A673 (cell line): Measurements from ENCODE around the gene JOSD2. TPM values are rescaled to one million over a fixed set of nuclear protein-coding genes. Genes with fewer than 3 reads are reported as not detected.

ENCODE experiments used
- BruUV-seq: library from RNA; stranded (reverse); fragments of 400-500 nt; replicated peaks from 2 replicates; lab custom pipeline; 2021; lab: Mats Ljungman, UMichigan
- CTCF ChIA-PET: fragments of 300-600 bp; sonication (Branson Sonifier 250); formaldehyde crosslinking; loops from one replicate; lab custom pipeline; 2022; ENCODE audit warnings: antibody characterized with exemption; lab: Charles Lee
- POLR2A ChIA-PET: fragments of 300-600 bp; sonication (Branson Sonifier 250); formaldehyde crosslinking; loops from one replicate; lab custom pipeline; 2022; ENCODE audit warnings: antibody characterized with exemption; ENCODE audit not compliant: low non-redundant PET; lab: Charles Lee
- DNase-seq: peaks from one replicate; pipeline ENCODE4 v3.0.0-alpha.2; 2015; ENCODE audit warnings: low spot score
- H3K27ac ChIP-seq: fragments of 200-600 bp; sonication (generic); 2 replicates; pipeline ENCODE4 v1.5.1; 2016; ENCODE audit warnings: mixed run types, low read depth, mild to moderate bottlenecking, mixed read lengths, antibody characterized with exemption, low read length; ENCODE audit not compliant: poor library complexity, severe bottlenecking
- H3K27me3 ChIP-seq: fragments of 200-600 bp; sonication (generic); replicated peaks from 2 replicates; pipeline ENCODE4 v1.6.1; 2017; ENCODE audit warnings: mixed run types, low read depth, mild to moderate bottlenecking, mixed read lengths, antibody characterized with exemption, low read length; ENCODE audit not compliant: insufficient read depth, poor library complexity
- H3K36me3 ChIP-seq: fragments of 200-600 bp; sonication (generic); 2 replicates; pipeline ENCODE4 v1.6.1; 2016; ENCODE audit warnings: mixed run types, mild to moderate bottlenecking, mixed read lengths, antibody characterized with exemption, low read length; ENCODE audit not compliant: insufficient read depth, poor library complexity, severe bottlenecking
- H3K4me1 ChIP-seq: fragments of 200-600 bp; sonication (generic); 2 replicates; pipeline ENCODE4 v1.6.1; 2017; ENCODE audit warnings: mixed run types, mild to moderate bottlenecking, mixed read lengths, antibody characterized with exemption, low read length; ENCODE audit not compliant: insufficient read depth, poor library complexity, severe bottlenecking
- H3K4me3 ChIP-seq: fragments of 200-600 bp; sonication (generic); 2 replicates; pipeline ENCODE4 v1.5.1; 2016; ENCODE audit warnings: low read depth, mixed run types, mild to moderate bottlenecking, mixed read lengths, low read length; ENCODE audit not compliant: poor library complexity, severe bottlenecking
- H3K9me3 ChIP-seq: fragments of 200-600 bp; sonication (generic); 2 replicates; pipeline ENCODE4 v1.6.1; 2016; ENCODE audit warnings: mixed run types, low read depth, mild to moderate bottlenecking, mixed read lengths, antibody characterized with exemption, low read length; ENCODE audit not compliant: poor library complexity, severe bottlenecking
- EZH2 ChIP-seq: fragments of 200-600 bp; sonication (generic); IDR thresholded peaks from 2 replicates; pipeline ENCODE4 v1.6.1; 2017; ENCODE audit warnings: borderline replicate concordance, low read depth, mild to moderate bottlenecking, mixed read lengths, antibody characterized with exemption, low read length; ENCODE audit not compliant: poor library complexity, severe bottlenecking
- intact Hi-C: fragments of 100-400 bp; cut with micrococcal nuclease; formaldehyde crosslinking; loops from one replicate; pipeline ENCODE4 v1.10.0; 2022; ENCODE audit not compliant: unreplicated experiment
- total RNA-seq: library from RNA; stranded (reverse); gene quantifications from 2 replicates; pipeline ENCODE4 v1.2.3, GENCODE V29; 2021
- TF ChIP-seq, protein P1 (sequence below): fragments of 300-800, 200-600 bp; sonication (generic); conservative IDR thresholded peaks from 2 replicates; pipeline ENCODE4 v1.5.1; 2017; ENCODE audit warnings: low read depth, mild to moderate bottlenecking, antibody characterized with exemption, low read length, moderate library complexity, mixed read lengths

JOSD2 gene
- total RNA-seq, 1 experiment from 2014 or later: 26.8 TPM

DNA sequence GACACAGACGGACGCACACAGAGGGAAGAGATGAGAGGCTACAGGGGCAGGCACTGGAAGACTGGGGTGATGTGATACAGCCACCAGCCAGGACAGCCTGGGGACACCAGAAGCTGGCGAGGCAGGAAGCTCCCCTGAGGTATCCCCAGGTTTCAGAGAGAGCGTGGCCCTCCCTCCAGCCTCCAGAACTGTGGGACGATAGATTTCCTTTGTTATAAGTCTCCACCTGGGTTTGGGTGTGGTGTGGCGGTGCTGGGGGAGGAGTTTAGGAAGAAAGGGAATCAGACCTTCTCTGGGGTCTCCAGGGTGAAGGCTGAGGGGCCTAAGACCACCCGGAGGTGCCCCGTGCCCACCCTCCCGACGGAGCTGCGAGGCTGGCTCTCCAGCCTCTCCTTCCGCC lies 5.5 kb upstream of the JOSD2 start:
- no peak overlapping the region for H3K4me3 ChIP-seq
- ChIA-PET CTCF (no interaction called here), POLR2A (no interaction called here)
- H3K9me3 ChIP-seq: no peaks in the 10 kb centered on the region
- H3K27ac ChIP-seq: no peak overlapping the region
- no TSS peak for BruUV-seq
- DNase-seq: no peak
- intact Hi-C loops: no loop called here
- no peaks in the 10 kb centered on the region for H3K4me1 ChIP-seq
- no peaks in the 10 kb centered on the region for H3K27me3 ChIP-seq
- TF ChIP-seq, protein P1, sequence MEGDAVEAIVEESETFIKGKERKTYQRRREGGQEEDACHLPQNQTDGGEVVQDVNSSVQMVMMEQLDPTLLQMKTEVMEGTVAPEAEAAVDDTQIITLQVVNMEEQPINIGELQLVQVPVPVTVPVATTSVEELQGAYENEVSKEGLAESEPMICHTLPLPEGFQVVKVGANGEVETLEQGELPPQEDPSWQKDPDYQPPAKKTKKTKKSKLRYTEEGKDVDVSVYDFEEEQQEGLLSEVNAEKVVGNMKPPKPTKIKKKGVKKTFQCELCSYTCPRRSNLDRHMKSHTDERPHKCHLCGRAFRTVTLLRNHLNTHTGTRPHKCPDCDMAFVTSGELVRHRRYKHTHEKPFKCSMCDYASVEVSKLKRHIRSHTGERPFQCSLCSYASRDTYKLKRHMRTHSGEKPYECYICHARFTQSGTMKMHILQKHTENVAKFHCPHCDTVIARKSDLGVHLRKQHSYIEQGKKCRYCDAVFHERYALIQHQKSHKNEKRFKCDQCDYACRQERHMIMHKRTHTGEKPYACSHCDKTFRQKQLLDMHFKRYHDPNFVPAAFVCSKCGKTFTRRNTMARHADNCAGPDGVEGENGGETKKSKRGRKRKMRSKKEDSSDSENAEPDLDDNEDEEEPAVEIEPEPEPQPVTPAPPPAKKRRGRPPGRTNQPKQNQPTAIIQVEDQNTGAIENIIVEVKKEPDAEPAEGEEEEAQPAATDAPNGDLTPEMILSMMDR: no peak
- no peak for TF ChIP-seq EZH2
- no peaks in the 10 kb centered on the region for H3K36me3 ChIP-seq

DNA sequence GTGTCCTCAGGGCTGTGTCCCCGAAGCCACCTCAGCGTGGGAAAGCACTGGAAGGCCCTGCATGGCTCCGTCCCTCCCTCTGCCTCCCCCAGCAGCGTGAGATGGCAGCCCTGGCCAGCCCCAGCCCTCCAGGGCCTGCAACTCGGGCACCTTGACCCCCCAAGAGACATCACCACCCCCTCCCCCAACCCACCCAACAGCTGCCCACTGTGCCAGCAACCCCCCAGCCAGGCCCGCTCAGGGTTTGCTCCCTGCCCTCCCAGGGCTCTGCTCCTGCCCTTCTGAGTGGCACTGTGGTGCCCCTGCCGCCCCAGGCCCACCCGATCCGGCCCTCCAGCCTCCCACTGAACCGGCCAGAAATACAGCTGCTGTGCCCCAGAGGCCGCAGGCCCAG lies 4.2 kb upstream of the JOSD2 start:
- Histone ChIP-seq H3K27me3 (no peaks in the 10 kb centered on the region), H3K27ac (no peak overlapping the region), H3K4me1 (peaks cover 4% of the 10 kb centered on the region), H3K36me3 (no peaks in the 10 kb centered on the region), H3K9me3 (no peaks in the 10 kb centered on the region), H3K4me3 (no peak overlapping the region)
- intact Hi-C loops: no loop called here
- TF ChIP-seq, protein P1: no peak
- TF ChIP-seq EZH2: no peak
- POLR2A ChIA-PET: no interaction called here
- CTCF ChIA-PET: no interaction called here
- no peak for DNase-seq
- no TSS peak for BruUV-seq

DNA sequence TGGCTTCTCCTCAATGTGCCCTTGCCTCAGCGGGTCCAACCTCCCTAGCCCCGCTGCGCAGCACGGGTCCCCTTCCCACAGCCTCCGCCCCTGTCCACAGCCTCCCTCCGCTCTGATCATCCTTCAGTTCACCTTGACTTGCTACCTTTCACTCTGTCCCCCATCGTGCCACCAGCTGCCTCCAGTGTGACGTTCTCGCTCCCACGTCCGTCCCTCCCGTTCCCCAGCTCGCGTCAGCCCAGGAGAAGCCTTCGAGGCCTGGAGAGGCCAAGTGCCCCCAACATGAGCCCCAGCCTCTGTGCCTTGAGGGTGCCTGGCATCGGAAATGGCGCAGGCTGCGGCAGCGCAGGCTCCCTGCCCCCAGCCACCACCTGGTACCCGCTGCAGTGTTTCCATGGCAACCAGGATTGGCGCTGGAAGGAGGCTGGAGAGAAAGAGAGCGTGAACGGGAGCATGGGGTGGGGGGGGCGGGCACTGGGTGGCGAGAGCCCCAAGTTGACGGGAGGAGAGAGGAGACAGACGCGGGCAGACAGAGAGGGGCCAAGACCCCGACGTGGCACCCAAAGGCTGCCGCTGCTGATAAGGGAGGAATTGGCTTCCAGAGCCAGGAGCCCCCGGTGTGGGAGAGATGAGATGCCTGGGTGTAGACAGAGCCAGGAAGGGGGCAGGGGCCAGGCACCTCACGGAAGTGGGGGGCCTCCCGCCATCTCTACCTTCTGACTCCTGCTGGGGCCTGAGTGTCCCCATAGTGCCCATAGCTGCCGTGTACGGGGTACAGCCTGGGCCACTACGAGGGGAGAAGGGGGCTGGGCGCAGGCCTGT lies 3.6 kb upstream of the JOSD2 start:
- CTCF ChIA-PET: no interaction called here
- Histone ChIP-seq H3K4me3 (no peak overlapping the region), H3K4me1 (peaks cover 6% of the 10 kb centered on the region), H3K27me3 (no peaks in the 10 kb centered on the region), H3K9me3 (no peaks in the 10 kb centered on the region), H3K36me3 (no peaks in the 10 kb centered on the region), H3K27ac (no peak overlapping the region)
- intact Hi-C loops: loop anchor here (5.0 kb wide), 1 partner anchor 137 kb away; the partner anchor contains the start of gene NR1H2
- DNase-seq: no peak
- POLR2A ChIA-PET: no interaction called here
- no TSS peak for BruUV-seq
- TF ChIP-seq, protein P1: no peak
- no peak for TF ChIP-seq EZH2
